GM23338 (cell line): Measurements from ENCODE around the gene FTCD. TPM values are rescaled to one million over a fixed set of nuclear protein-coding genes. Genes with fewer than 3 reads are reported as not detected.

Source experiments
- ATAC-seq: fragments of 200-7000 bp; cut with Tn5 transposase; 3 replicates; pipeline ENCODE4 v1.9.1; 2020
- DNase-seq: peaks from one replicate; pipeline ENCODE4 v3.0.0-alpha.2; 2015; ENCODE audit warnings: low spot score
- H2AFZ ChIP-seq: fragments of 200-600 bp; sonication (generic); 2 replicates; pipeline ENCODE4 v1.8.0; 2016; ENCODE audit warnings: antibody characterized with exemption, mild to moderate bottlenecking, moderate library complexity
- H3F3A ChIP-seq: fragments of 200-600 bp; sonication (generic); replicated peaks from 2 replicates; pipeline ENCODE4 v1.8.0; 2017; ENCODE audit warnings: antibody characterized with exemption, mixed run types, low read depth
- H3K27ac ChIP-seq: fragments of 200-600 bp; sonication (generic); 2 replicates; pipeline ENCODE4 v1.6.1; 2016; ENCODE audit warnings: low read depth
- H3K27me3 ChIP-seq: fragments of 200-600 bp; sonication (generic); 2 replicates; pipeline ENCODE4 v1.8.0; 2016; ENCODE audit warnings: mild to moderate bottlenecking, mixed run types, moderate library complexity; ENCODE audit not compliant: insufficient read depth
- H3K36me3 ChIP-seq: fragments of 200-600 bp; sonication (generic); 2 replicates; pipeline ENCODE4 v1.8.0; 2016; ENCODE audit warnings: mild to moderate bottlenecking; ENCODE audit not compliant: insufficient read depth
- H3K4me1 ChIP-seq: fragments of 200-600 bp; sonication (generic); 2 replicates; pipeline ENCODE4 v1.8.0; 2016; ENCODE audit warnings: mild to moderate bottlenecking, moderate library complexity; ENCODE audit not compliant: insufficient read depth
- H3K4me2 ChIP-seq: fragments of 200-600 bp; sonication (generic); 2 replicates; pipeline ENCODE4 v1.7.1; 2017; ENCODE audit warnings: mixed run types
- H3K4me3 ChIP-seq: fragments of 200-600 bp; sonication (generic); 2 replicates; pipeline ENCODE4 v1.6.1; 2016; ENCODE audit warnings: mixed run types
- H3K79me2 ChIP-seq: fragments of 200-600 bp; sonication (generic); replicated peaks from 2 replicates; pipeline ENCODE4 v1.8.0; 2017; ENCODE audit warnings: mild to moderate bottlenecking; ENCODE audit not compliant: insufficient read depth
- H3K9me2 ChIP-seq: fragments of 200-600 bp; sonication (generic); 2 replicates; pipeline ENCODE4 v1.8.0; 2017; ENCODE audit not compliant: insufficient read depth
- H4K20me1 ChIP-seq: fragments of 200-600 bp; sonication (generic); replicated peaks from 2 replicates; pipeline ENCODE4 v1.8.0; 2017; ENCODE audit warnings: mild to moderate bottlenecking; ENCODE audit not compliant: insufficient read depth
- H3K27ac Mint-ChIP-seq: 2 replicates; pipeline ENCODE4 v1.8.0; 2020; ENCODE audit warnings: inconsistent platforms, mild to moderate bottlenecking, moderate library complexity, mixed read lengths
- H3K27me3 Mint-ChIP-seq: 3 replicates; pipeline ENCODE4 v1.8.0; 2022; ENCODE audit warnings: low read depth, mild to moderate bottlenecking, moderate library complexity, mixed read lengths, inconsistent platforms; ENCODE audit not compliant: insufficient read depth, poor library complexity
- H3K36me3 Mint-ChIP-seq: 3 replicates; pipeline ENCODE4 v1.8.0; 2021; ENCODE audit warnings: low read depth, mild to moderate bottlenecking, inconsistent platforms, moderate library complexity, mixed read lengths
- H3K4me1 Mint-ChIP-seq: 3 replicates; pipeline ENCODE4 v1.8.0; 2020; ENCODE audit warnings: mild to moderate bottlenecking, inconsistent platforms, mixed read lengths
- H3K4me3 Mint-ChIP-seq: 3 replicates; pipeline ENCODE4 v1.8.0; 2021; ENCODE audit warnings: moderate library complexity, mild to moderate bottlenecking, inconsistent platforms, mixed read lengths
- H3K9me3 Mint-ChIP-seq: 3 replicates; pipeline ENCODE4 v1.8.0; 2020; ENCODE audit warnings: moderate library complexity, mild to moderate bottlenecking, inconsistent platforms, mixed read lengths
- JUNB ChIP-seq: IDR thresholded peaks from one replicate; pipeline ENCODE4 v1.6.1; 2016; ENCODE audit warnings: antibody characterized with exemption; ENCODE audit not compliant: unreplicated experiment
- STAT1 ChIP-seq: IDR thresholded peaks from one replicate; pipeline ENCODE4 v1.6.1; 2016; ENCODE audit warnings: antibody characterized with exemption; ENCODE audit not compliant: unreplicated experiment
- ZNF114 ChIP-seq: fragments of 250-450 bp; sonication (Bioruptor Pico); IDR thresholded peaks from 2 replicates; pipeline ENCODE4 v1.5.0; 2020; ENCODE audit warnings: mild to moderate bottlenecking, moderate library complexity
- polyA plus RNA-seq: library from polyadenylated mRNA; unstranded; fragments of >200 nt; fragmentation: Nextera tagmentation; extraction: Ambion mirVana; gene quantifications from 2 replicates; pipeline ENCODE4 v1.2.1, GENCODE V29; 2016
- total RNA-seq: library from RNA; depleted of rRNA; stranded (reverse); fragments of >200 nt; shearing (Covaris generic); gene quantifications from 2 replicates; pipeline ENCODE4 v1.2.3, GENCODE V29; 2014
- TF ChIP-seq, protein P1 (sequence below), 2 experiments: fragments of 200-600 bp in 1 of 2; sonication (generic) in 1 of 2; conservative IDR thresholded peaks; 2 replicates each; pipeline versions ENCODE4 v1.5.1 to v1.6.1; 2016 to 2017; ENCODE audit warnings: antibody characterized with exemption in 2 of 2, low read depth in 2 of 2, mild to moderate bottlenecking in 2 of 2, moderate library complexity in 1 of 2
- TF ChIP-seq, protein P2 (sequence below): fragments of 250-450 bp; sonication (Bioruptor Pico); IDR thresholded peaks from 2 replicates; pipeline ENCODE4 v1.5.0; 2020; ENCODE audit warnings: mild to moderate bottlenecking, moderate library complexity

The FTCD gene
- total and polyA plus RNA-seq, 2 experiments from 2014 or later = 0.90 to 2.3 TPM

- no peak for TF ChIP-seq STAT1
- TF ChIP-seq, protein P1, sequence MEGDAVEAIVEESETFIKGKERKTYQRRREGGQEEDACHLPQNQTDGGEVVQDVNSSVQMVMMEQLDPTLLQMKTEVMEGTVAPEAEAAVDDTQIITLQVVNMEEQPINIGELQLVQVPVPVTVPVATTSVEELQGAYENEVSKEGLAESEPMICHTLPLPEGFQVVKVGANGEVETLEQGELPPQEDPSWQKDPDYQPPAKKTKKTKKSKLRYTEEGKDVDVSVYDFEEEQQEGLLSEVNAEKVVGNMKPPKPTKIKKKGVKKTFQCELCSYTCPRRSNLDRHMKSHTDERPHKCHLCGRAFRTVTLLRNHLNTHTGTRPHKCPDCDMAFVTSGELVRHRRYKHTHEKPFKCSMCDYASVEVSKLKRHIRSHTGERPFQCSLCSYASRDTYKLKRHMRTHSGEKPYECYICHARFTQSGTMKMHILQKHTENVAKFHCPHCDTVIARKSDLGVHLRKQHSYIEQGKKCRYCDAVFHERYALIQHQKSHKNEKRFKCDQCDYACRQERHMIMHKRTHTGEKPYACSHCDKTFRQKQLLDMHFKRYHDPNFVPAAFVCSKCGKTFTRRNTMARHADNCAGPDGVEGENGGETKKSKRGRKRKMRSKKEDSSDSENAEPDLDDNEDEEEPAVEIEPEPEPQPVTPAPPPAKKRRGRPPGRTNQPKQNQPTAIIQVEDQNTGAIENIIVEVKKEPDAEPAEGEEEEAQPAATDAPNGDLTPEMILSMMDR (conservative IDR thresholded peaks at IDR 0.05; ENCODE audit: low read depth in 2 of 2) = no peak
- TF ChIP-seq JUNB = no peak
- no peak for TF ChIP-seq ZNF114 (CRISPR knock-in tag)
- Mint-ChIP-seq H3K9me3 (peaks cover 16% of the 10 kb centered on the region; the same call in 2 of the 3 replicates), H3K4me3 (no peak overlapping the region), H3K4me1 (peaks cover 3% of the 10 kb centered on the region; the same call in 1 of the 3 replicates), H3K36me3 (peaks cover 19% of the 10 kb centered on the region), H3K27me3 (peaks cover 19% of the 10 kb centered on the region), H3K27ac (no peak overlapping the region)
- H3K4me3 ChIP-seq = peak overlapping the region; percentile 66; the same call in 1 of the 2 replicates
- H3K27me3 ChIP-seq = peaks cover 14% of the 10 kb centered on the region; the same call in 1 of the 2 replicates
- ATAC-seq (no peak), DNase-seq (no peak)
- no peaks in the 10 kb centered on the region for H3F3A ChIP-seq
- peaks cover 10% of the 10 kb centered on the region; the same call in 1 of the 2 replicates for H4K20me1 ChIP-seq
- 0 out of 2 replicates have a peak, but pooled peaks cover 3% of the 10 kb centered on the region for H3K4me1 ChIP-seq
- no peak overlapping the region for H3K27ac ChIP-seq
- no peaks in the 10 kb centered on the region for H3K9me2 ChIP-seq
- H3K79me2 ChIP-seq = peaks cover 52% of the 10 kb centered on the region
- no peaks in the 10 kb centered on the region for H3K36me3 ChIP-seq
- peak overlapping the region; percentile 82; the same call in 1 of the 2 replicates for H3K4me2 ChIP-seq
- no peak overlapping the region for H2AFZ ChIP-seq
Observed at GRCh38 chr21:46100020-46100419, 55.4 kb downstream of the FTCD start.

GRCh38 chr21:46099476-46099875 lies 55.9 kb downstream of the FTCD start:
- H3K27me3 Mint-ChIP-seq = peaks cover 19% of the 10 kb centered on the region
- Histone ChIP-seq H3K27ac (no peak overlapping the region), H3K4me2 (peak overlapping the region; percentile 82), H3K36me3 (no peaks in the 10 kb centered on the region), H3K9me2 (no peaks in the 10 kb centered on the region), H3K4me1 (0 out of 2 replicates have a peak, but pooled peaks cover 3% of the 10 kb centered on the region), H4K20me1 (peaks cover 10% of the 10 kb centered on the region; the same call in 1 of the 2 replicates), H3K27me3 (peaks cover 14% of the 10 kb centered on the region; the same call in 1 of the 2 replicates), H3K79me2 (peaks cover 49% of the 10 kb centered on the region), H2AFZ (no peak overlapping the region), H3K4me3 (peak overlapping the region; percentile 66), H3F3A (no peaks in the 10 kb centered on the region)
- peaks cover 18% of the 10 kb centered on the region for H3K9me3 Mint-ChIP-seq
- peaks cover 3% of the 10 kb centered on the region; the same call in 1 of the 3 replicates for H3K4me1 Mint-ChIP-seq
- peaks cover 18% of the 10 kb centered on the region for H3K36me3 Mint-ChIP-seq
- TF ChIP-seq ZNF114 (CRISPR knock-in tag) (no peak), JUNB (no peak)
- TF ChIP-seq, protein P2, sequence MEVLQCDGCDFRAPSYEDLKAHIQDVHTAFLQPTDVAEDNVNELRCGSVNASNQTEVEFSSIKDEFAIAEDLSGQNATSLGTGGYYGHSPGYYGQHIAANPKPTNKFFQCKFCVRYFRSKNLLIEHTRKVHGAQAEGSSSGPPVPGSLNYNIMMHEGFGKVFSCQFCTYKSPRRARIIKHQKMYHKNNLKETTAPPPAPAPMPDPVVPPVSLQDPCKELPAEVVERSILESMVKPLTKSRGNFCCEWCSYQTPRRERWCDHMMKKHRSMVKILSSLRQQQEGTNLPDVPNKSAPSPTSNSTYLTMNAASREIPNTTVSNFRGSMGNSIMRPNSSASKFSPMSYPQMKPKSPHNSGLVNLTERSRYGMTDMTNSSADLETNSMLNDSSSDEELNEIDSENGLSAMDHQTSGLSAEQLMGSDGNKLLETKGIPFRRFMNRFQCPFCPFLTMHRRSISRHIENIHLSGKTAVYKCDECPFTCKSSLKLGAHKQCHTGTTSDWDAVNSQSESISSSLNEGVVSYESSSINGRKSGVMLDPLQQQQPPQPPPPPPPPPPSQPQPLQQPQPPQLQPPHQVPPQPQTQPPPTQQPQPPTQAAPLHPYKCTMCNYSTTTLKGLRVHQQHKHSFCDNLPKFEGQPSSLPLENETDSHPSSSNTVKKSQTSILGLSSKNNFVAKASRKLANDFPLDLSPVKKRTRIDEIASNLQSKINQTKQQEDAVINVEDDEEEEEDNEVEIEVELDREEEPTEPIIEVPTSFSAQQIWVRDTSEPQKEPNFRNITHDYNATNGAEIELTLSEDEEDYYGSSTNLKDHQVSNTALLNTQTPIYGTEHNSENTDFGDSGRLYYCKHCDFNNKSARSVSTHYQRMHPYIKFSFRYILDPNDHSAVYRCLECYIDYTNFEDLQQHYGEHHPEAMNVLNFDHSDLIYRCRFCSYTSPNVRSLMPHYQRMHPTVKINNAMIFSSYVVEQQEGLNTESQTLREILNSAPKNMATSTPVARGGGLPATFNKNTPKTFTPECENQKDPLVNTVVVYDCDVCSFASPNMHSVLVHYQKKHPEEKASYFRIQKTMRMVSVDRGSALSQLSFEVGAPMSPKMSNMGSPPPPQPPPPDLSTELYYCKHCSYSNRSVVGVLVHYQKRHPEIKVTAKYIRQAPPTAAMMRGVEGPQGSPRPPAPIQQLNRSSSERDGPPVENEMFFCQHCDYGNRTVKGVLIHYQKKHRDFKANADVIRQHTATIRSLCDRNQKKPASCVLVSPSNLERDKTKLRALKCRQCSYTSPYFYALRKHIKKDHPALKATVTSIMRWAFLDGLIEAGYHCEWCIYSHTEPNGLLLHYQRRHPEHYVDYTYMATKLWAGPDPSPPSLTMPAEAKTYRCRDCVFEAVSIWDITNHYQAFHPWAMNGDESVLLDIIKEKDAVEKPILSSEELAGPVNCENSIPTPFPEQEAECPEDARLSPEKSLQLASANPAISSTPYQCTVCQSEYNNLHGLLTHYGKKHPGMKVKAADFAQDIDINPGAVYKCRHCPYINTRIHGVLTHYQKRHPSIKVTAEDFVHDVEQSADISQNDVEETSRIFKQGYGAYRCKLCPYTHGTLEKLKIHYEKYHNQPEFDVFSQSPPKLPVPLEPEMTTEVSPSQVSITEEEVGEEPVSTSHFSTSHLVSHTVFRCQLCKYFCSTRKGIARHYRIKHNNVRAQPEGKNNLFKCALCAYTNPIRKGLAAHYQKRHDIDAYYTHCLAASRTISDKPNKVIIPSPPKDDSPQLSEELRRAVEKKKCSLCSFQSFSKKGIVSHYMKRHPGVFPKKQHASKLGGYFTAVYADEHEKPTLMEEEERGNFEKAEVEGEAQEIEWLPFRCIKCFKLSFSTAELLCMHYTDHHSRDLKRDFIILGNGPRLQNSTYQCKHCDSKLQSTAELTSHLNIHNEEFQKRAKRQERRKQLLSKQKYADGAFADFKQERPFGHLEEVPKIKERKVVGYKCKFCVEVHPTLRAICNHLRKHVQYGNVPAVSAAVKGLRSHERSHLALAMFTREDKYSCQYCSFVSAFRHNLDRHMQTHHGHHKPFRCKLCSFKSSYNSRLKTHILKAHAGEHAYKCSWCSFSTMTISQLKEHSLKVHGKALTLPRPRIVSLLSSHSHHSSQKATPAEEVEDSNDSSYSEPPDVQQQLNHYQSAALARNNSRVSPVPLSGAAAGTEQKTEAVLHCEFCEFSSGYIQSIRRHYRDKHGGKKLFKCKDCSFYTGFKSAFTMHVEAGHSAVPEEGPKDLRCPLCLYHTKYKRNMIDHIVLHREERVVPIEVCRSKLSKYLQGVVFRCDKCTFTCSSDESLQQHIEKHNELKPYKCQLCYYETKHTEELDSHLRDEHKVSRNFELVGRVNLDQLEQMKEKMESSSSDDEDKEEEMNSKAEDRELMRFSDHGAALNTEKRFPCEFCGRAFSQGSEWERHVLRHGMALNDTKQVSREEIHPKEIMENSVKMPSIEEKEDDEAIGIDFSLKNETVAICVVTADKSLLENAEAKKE = no peak
- H3K4me3 Mint-ChIP-seq = peak overlapping the region; percentile 74; the same call in 2 of the 3 replicates
- DNase-seq = peak; percentile 57
- ATAC-seq = peak; percentile 26
- no peak overlapping the region for H3K27ac Mint-ChIP-seq
